Duodenal mucosa (tissue), 2 donors: ENCODE data around the gene CNR1.

Source experiments
- H3K27ac ChIP-seq: one replicate; pipeline ENCODE4 v1.7.0; 2013; ENCODE audit warnings: low read depth, low read length
- H3K27me3 ChIP-seq, 2 donors: one replicate each; pipeline ENCODE4 v1.7.0; 2013; ENCODE audit warnings: low read length in 2 of 2, control low read depth in 1 of 2; ENCODE audit not compliant: insufficient read depth in 2 of 2, control insufficient read depth in 1 of 2
- H3K36me3 ChIP-seq, 2 donors: one replicate each; pipeline ENCODE4 v1.7.0; 2013; ENCODE audit warnings: low read length in 2 of 2, control low read depth in 1 of 2; ENCODE audit not compliant: insufficient read depth in 2 of 2, control insufficient read depth in 1 of 2
- H3K4me1 ChIP-seq, 2 donors: one replicate each; pipeline ENCODE4 v1.7.0; 2013; ENCODE audit warnings: low read length in 2 of 2, control low read depth in 1 of 2; ENCODE audit not compliant: insufficient read depth in 2 of 2, control insufficient read depth in 1 of 2
- H3K4me3 ChIP-seq, 2 donors: one replicate each; pipeline ENCODE4 v1.7.0; 2013; ENCODE audit warnings: low read length in 2 of 2, low read depth in 1 of 2
- H3K9ac ChIP-seq, 2 donors: one replicate each; pipeline ENCODE4 v1.7.0; 2013; ENCODE audit warnings: low read length in 2 of 2, low read depth in 1 of 2
- H3K9me3 ChIP-seq, 2 donors: one replicate each; pipeline ENCODE4 v1.7.0; 2013; ENCODE audit warnings: low read length in 2 of 2, control low read depth in 1 of 2; ENCODE audit not compliant: control insufficient read depth in 1 of 2

The CNR1 gene

GRCh38 chr6:88145298-88145963, 20.7 kb downstream of the CNR1 start:
- Histone ChIP-seq H3K27ac (no peak overlapping the region), H3K9ac (no peak overlapping the region), H3K36me3 (no peaks in the 10 kb centered on the region), H3K4me1 (no peaks in the 10 kb centered on the region), H3K27me3 (no peaks in the 10 kb centered on the region), H3K4me3 (no peak overlapping the region), H3K9me3 (no peaks in the 10 kb centered on the region)

GRCh38 chr6:88144637-88145297, 21.4 kb downstream of the CNR1 start:
- no peak overlapping the region for H3K9ac ChIP-seq
- no peaks in the 10 kb centered on the region for H3K27me3 ChIP-seq
- no peak overlapping the region for H3K27ac ChIP-seq
- H3K4me1 ChIP-seq: no peaks in the 10 kb centered on the region
- H3K4me3 ChIP-seq: no peak overlapping the region
- no peaks in the 10 kb centered on the region for H3K9me3 ChIP-seq
- H3K36me3 ChIP-seq: no peaks in the 10 kb centered on the region

GRCh38 chr6:88143421-88144157, 22.6 kb downstream of the CNR1 start:
- no peak overlapping the region for H3K27ac ChIP-seq

GRCh38 chr6:88142297-88142668, 23.9 kb downstream of the CNR1 start:
- Histone ChIP-seq H3K9me3 (no peaks in the 10 kb centered on the region), H3K4me3 (no peak overlapping the region), H3K36me3 (no peaks in the 10 kb centered on the region), H3K27ac (no peak overlapping the region), H3K27me3 (no peaks in the 10 kb centered on the region), H3K9ac (no peak overlapping the region), H3K4me1 (no peaks in the 10 kb centered on the region)

More at GRCh38 chr6:88143421-88144157, 22.6 kb downstream of the CNR1 start:
- Histone ChIP-seq H3K4me3 (no peak overlapping the region), H3K36me3 (no peaks in the 10 kb centered on the region), H3K4me1 (no peaks in the 10 kb centered on the region), H3K9ac (no peak overlapping the region), H3K27me3 (no peaks in the 10 kb centered on the region), H3K9me3 (no peaks in the 10 kb centered on the region)

GRCh38 chr6:88141561-88142296, 24.4 kb downstream of the CNR1 start:
- Histone ChIP-seq H3K27ac (no peak overlapping the region), H3K4me1 (no peaks in the 10 kb centered on the region)

GRCh38 chr6:88137915-88138314, 28.2 kb downstream of the CNR1 start:
- H3K4me1 ChIP-seq: no peaks in the 10 kb centered on the region
- H3K9ac ChIP-seq: no peak overlapping the region
- no peaks in the 10 kb centered on the region for H3K9me3 ChIP-seq

More at GRCh38 chr6:88141561-88142296, 24.4 kb downstream of the CNR1 start:
- Histone ChIP-seq H3K9me3 (no peaks in the 10 kb centered on the region), H3K9ac (no peak overlapping the region), H3K4me3 (no peak overlapping the region), H3K36me3 (no peaks in the 10 kb centered on the region), H3K27me3 (no peaks in the 10 kb centered on the region)

GRCh38 chr6:88135578-88136114, 30.5 kb downstream of the CNR1 start:
- no peak overlapping the region for H3K4me3 ChIP-seq
- H3K4me1 ChIP-seq: no peaks in the 10 kb centered on the region
- no peak overlapping the region for H3K9ac ChIP-seq
- no peaks in the 10 kb centered on the region for H3K9me3 ChIP-seq
- H3K27ac ChIP-seq: no peak overlapping the region
- H3K27me3 ChIP-seq: no peaks in the 10 kb centered on the region
- no peaks in the 10 kb centered on the region for H3K36me3 ChIP-seq

More at GRCh38 chr6:88137915-88138314, 28.2 kb downstream of the CNR1 start:
- Histone ChIP-seq H3K27ac (no peak overlapping the region), H3K36me3 (no peaks in the 10 kb centered on the region), H3K4me3 (no peak overlapping the region), H3K27me3 (no peaks in the 10 kb centered on the region)

GRCh38 chr6:88134575-88134974, 31.6 kb downstream of the CNR1 start:
- Histone ChIP-seq H3K27me3 (no peaks in the 10 kb centered on the region), H3K4me3 (no peak overlapping the region), H3K27ac (no peak overlapping the region), H3K9me3 (no peaks in the 10 kb centered on the region), H3K36me3 (no peaks in the 10 kb centered on the region), H3K4me1 (no peaks in the 10 kb centered on the region), H3K9ac (no peak overlapping the region)

- Histone ChIP-seq H3K4me1 (no peaks in the 10 kb centered on the region), H3K9me3 (no peaks in the 10 kb centered on the region), H3K9ac (no peak overlapping the region), H3K4me3 (no peak overlapping the region), H3K27me3 (no peaks in the 10 kb centered on the region), H3K36me3 (no peaks in the 10 kb centered on the region), H3K27ac (no peak overlapping the region)
These were observed 32.4 kb downstream of the CNR1 start for GRCh38 chr6:88133718-88134117.
